Sigmoid colon (tissue), 4 donors: ENCODE results near the gene NKIRAS1.

Experiments used
- EP300 ChIP-seq, 4 donors: sonication (generic); formaldehyde crosslinking; IDR thresholded peaks; one replicate each; pipeline ENCODE4 v1.6.1; 2017; ENCODE audit warnings: antibody characterized with exemption in 4 of 4
- POLR2A ChIP-seq, 2 donors: fragments of 450-650 bp; IDR thresholded peaks; one replicate each; pipeline ENCODE4 v1.6.1; 2016; ENCODE audit warnings: antibody characterized with exemption in 2 of 2, mild to moderate bottlenecking in 2 of 2, moderate library complexity in 2 of 2
- POLR2AphosphoS5 ChIP-seq, 4 donors: sonication (generic); formaldehyde crosslinking; IDR thresholded peaks; one replicate each; pipeline ENCODE4 v1.6.1; 2017; ENCODE audit warnings: antibody characterized with exemption in 4 of 4
- TF ChIP-seq, protein P1 (sequence below), 4 experiments: fragments of 450-650 bp in 3 of 4; fragments of 200-600 bp in 1 of 4; IDR thresholded peaks; one replicate each; pipeline ENCODE4 v1.5.1; 2016 to 2019; ENCODE audit warnings: antibody characterized with exemption in 4 of 4, mild to moderate bottlenecking in 3 of 4, moderate library complexity in 2 of 4

DNA sequence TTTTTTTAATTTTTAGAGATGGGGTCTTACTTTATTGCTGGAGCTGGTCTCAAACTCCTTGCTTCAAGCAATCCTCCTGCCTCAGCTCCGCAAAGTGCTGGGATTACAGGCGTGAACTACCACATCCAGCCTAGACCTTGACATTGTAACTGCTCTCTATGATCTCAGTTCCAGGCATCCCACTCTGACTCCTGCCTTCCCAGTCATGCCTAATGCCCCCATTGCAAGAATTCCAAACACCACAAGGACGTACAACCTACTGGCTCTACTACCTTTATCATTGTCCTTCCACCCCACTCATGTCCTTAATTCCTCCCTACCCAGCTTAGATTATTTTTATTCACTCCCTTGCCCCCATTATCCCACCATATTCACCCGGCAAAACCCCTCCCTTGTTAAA, 21.6 kb downstream of the NKIRAS1 start:
- TF ChIP-seq, protein P1, sequence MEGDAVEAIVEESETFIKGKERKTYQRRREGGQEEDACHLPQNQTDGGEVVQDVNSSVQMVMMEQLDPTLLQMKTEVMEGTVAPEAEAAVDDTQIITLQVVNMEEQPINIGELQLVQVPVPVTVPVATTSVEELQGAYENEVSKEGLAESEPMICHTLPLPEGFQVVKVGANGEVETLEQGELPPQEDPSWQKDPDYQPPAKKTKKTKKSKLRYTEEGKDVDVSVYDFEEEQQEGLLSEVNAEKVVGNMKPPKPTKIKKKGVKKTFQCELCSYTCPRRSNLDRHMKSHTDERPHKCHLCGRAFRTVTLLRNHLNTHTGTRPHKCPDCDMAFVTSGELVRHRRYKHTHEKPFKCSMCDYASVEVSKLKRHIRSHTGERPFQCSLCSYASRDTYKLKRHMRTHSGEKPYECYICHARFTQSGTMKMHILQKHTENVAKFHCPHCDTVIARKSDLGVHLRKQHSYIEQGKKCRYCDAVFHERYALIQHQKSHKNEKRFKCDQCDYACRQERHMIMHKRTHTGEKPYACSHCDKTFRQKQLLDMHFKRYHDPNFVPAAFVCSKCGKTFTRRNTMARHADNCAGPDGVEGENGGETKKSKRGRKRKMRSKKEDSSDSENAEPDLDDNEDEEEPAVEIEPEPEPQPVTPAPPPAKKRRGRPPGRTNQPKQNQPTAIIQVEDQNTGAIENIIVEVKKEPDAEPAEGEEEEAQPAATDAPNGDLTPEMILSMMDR (IDR thresholded peaks at IDR 0.05) = no peak
- no peak for TF ChIP-seq POLR2A (IDR thresholded peaks at IDR 0.05)
- no peak for TF ChIP-seq POLR2AphosphoS5 (IDR thresholded peaks at IDR 0.05)
- TF ChIP-seq EP300 (IDR thresholded peaks at IDR 0.05) = no peak
